Neural crest cell (in vitro differentiated cells): ENCODE measurements around the gene NUP50. TPM values are rescaled to one million over a fixed set of nuclear protein-coding genes. Genes with fewer than 3 reads are reported as not detected.
A peak's percentile ranks its signal among the peaks of the same experiment; 100 is the strongest.

ENCODE experiments used
- DNase-seq: peaks from one replicate; pipeline ENCODE4 v3.0.0; 2021; ENCODE audit warnings: low read depth, mixed read lengths, low spot score
- H3K27ac Mint-ChIP-seq: one replicate; pipeline ENCODE4 v1.8.0; 2021; ENCODE audit warnings: mild to moderate bottlenecking, mixed read lengths; ENCODE audit not compliant: unreplicated experiment
- H3K27me3 Mint-ChIP-seq: 2 replicates; pipeline ENCODE4 v1.8.0; 2021; ENCODE audit warnings: low read depth, mild to moderate bottlenecking, mixed read lengths
- H3K36me3 Mint-ChIP-seq: 2 replicates; pipeline ENCODE4 v1.8.0; 2021; ENCODE audit warnings: low read depth, mild to moderate bottlenecking, mixed read lengths
- H3K4me1 Mint-ChIP-seq: 2 replicates; pipeline ENCODE4 v1.8.0; 2021; ENCODE audit warnings: mixed read lengths
- H3K4me3 Mint-ChIP-seq: one replicate; pipeline ENCODE4 v1.8.0; 2021; ENCODE audit warnings: mild to moderate bottlenecking, mixed read lengths
- H3K9me3 Mint-ChIP-seq: 2 replicates; pipeline ENCODE4 v1.8.0; 2021; ENCODE audit warnings: mixed read lengths
- total RNA-seq: library from RNA; stranded (reverse); gene quantifications from 2 replicates; pipeline ENCODE4 v1.2.1, GENCODE V29; 2021
- TF ChIP-seq, protein P1 (sequence below): fragments of 200-600 bp; sonication (generic); conservative IDR thresholded peaks from 2 replicates; pipeline ENCODE4 v1.5.0; 2021; ENCODE audit warnings: antibody characterized with exemption, mild to moderate bottlenecking

The NUP50 gene
- total RNA-seq, 1 donor from 2014 or later, result 128 TPM

DNA sequence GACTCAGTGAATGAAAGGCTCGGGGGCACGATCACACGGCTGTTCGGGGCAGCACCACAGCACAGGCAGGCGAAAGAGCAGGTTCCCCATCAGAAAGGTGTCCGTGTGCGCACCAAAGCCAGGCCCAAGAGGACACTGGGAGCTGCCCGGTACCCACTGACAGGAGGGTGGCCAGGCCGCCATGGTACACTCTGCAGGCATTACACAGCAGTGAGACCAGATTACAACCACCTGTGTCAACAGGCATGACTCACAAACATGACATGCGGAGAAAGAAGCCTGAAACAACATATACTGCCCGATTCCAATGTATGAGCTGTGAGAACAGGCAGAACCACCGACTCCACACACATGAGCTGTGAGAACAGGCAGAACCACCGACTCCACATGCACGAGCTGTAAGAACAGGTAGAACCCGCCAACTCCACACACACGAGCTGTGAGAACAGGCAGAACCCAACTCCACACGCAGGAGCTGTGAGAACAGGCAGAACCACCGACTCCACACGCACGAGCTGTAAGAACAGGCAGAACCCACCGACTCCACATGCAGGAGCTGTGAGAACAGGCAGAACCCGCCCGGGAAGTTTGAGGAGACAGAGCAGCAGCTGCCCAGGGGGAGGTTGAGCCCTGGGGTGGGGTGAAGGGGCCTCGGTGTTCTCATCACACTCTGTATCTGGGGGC, 44.4 kb downstream of the NUP50 start:
- Mint-ChIP-seq H3K4me3 (no peak overlapping the region), H3K27ac (no peak overlapping the region), H3K4me1 (peaks cover 35% of the 10 kb centered on the region), H3K36me3 (no peaks in the 10 kb centered on the region), H3K9me3 (no peaks in the 10 kb centered on the region), H3K27me3 (no peaks in the 10 kb centered on the region)
- DNase-seq, result no peak
- TF ChIP-seq, protein P1, sequence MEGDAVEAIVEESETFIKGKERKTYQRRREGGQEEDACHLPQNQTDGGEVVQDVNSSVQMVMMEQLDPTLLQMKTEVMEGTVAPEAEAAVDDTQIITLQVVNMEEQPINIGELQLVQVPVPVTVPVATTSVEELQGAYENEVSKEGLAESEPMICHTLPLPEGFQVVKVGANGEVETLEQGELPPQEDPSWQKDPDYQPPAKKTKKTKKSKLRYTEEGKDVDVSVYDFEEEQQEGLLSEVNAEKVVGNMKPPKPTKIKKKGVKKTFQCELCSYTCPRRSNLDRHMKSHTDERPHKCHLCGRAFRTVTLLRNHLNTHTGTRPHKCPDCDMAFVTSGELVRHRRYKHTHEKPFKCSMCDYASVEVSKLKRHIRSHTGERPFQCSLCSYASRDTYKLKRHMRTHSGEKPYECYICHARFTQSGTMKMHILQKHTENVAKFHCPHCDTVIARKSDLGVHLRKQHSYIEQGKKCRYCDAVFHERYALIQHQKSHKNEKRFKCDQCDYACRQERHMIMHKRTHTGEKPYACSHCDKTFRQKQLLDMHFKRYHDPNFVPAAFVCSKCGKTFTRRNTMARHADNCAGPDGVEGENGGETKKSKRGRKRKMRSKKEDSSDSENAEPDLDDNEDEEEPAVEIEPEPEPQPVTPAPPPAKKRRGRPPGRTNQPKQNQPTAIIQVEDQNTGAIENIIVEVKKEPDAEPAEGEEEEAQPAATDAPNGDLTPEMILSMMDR, result no peak

DNA sequence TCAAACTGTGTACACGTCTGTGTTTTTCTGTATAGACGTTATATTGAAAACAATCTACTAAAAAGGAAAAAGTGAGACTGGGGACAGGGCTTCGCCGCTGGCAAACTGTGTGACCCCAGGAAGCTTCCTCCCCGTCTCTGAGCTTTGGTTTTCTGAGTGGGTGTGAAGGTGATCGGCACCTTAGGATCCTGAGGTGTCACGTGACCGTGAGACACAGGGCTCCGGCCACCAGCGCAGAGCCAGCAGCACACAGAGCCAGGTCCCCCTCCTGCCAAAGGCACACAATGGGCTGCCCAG, 44.9 kb downstream of the NUP50 start:
- Mint-ChIP-seq H3K4me3 (no peak overlapping the region), H3K27ac (peak overlapping the region; percentile 6), H3K27me3 (no peaks in the 10 kb centered on the region), H3K36me3 (no peaks in the 10 kb centered on the region), H3K9me3 (no peaks in the 10 kb centered on the region), H3K4me1 (peaks cover 40% of the 10 kb centered on the region)
- TF ChIP-seq, protein P1, result no peak
- no peak for DNase-seq

DNA sequence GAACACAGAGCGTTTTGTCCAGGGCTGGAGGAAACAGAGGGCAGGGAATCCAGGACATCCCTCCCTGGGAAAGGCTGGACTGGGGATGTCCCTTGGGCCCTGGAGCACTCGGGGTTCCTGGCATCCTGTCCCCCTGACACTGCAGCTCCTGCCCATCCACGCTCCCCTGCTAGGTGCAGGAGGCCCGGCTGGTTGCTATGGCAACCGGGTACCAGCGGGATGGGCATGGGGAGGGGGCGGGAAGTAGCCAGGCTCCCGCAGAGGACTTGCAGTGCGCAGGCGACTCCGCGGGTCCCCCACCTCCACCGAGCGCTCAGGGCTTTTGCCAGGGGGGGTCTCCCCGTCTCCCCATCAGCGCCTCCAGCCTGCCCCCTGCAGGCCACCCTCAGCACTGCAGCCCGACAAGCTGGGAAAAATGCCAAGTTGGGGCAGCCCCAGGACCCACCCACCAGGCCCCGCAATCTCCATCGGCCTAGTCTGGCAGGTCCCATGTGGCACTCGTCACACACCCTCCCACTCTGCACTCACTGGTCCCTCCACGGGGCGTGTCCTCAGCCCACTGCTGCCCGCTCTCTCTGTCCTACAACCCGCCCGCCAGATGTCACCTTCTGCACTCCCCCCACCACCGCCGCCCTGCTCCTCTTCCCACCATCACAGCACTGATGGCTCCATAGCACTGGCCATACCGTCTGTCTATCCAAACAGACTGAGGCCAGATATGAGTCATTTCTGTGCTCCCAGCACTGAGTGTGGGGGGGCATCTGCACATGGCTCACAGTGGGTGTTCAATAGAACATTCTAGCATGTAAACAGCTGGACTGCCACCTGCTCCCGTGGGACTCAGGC, 45.5 kb downstream of the NUP50 start:
- TF ChIP-seq, protein P1, result peak; percentile 75
- Mint-ChIP-seq H3K9me3 (no peaks in the 10 kb centered on the region), H3K27ac (peak overlapping the region; percentile 57), H3K27me3 (no peaks in the 10 kb centered on the region), H3K4me3 (no peak overlapping the region), H3K4me1 (peaks cover 43% of the 10 kb centered on the region), H3K36me3 (no peaks in the 10 kb centered on the region)
- peak; percentile 55 for DNase-seq

DNA sequence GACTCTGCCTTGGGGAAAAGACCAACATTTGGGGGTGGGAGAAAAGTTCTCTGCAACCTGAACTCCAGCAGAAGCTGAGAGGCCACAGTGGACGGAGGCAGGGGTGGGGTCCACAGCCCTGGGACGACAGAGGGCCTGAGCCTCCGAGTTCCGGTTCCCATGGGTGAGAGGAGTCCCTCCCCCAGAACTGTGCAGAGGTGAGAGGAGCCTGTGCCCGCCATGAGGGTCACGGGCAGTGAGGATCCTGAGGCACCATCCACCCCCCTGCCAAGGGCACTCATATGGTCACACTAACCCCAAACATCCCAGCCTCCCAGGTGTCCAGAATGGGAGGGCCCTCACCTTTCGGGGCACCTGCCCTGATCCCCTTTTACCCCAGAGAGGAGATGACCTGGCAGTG, 46.4 kb downstream of the NUP50 start:
- H3K4me1 Mint-ChIP-seq, result peaks cover 46% of the 10 kb centered on the region
- H3K9me3 Mint-ChIP-seq, result no peaks in the 10 kb centered on the region
- no peak overlapping the region for H3K4me3 Mint-ChIP-seq
- no peak overlapping the region for H3K27ac Mint-ChIP-seq
- no peaks in the 10 kb centered on the region for H3K27me3 Mint-ChIP-seq
- no peaks in the 10 kb centered on the region for H3K36me3 Mint-ChIP-seq
- no peak for DNase-seq
- TF ChIP-seq, protein P1, result no peak

DNA sequence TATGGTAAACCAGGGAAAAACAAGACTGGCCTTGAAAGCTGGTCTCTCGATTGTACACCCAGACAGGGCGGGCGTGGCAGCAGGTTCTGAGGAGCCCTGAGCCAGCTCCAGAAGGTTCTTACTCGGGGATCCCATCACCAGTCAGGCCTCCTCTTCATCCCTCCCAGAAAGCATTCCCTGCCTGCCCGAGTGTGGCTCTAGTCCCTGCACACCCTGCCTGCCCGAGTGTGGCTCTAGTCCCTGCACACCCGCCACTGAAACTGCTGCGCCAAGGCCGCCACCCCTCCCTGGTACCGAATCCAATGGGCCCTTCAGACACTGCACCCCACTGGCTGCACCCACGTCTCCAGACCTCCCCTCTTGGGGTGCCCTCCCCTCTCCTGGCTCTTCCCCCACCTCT, 46.9 kb downstream of the NUP50 start:
- Mint-ChIP-seq H3K9me3 (no peaks in the 10 kb centered on the region), H3K27ac (no peak overlapping the region), H3K4me1 (peaks cover 50% of the 10 kb centered on the region), H3K36me3 (no peaks in the 10 kb centered on the region), H3K4me3 (no peak overlapping the region), H3K27me3 (no peaks in the 10 kb centered on the region)
- TF ChIP-seq, protein P1, result no peak
- no peak for DNase-seq
